GM12878 (cell line): Measurements from ENCODE around the gene CCER1. TPM values are rescaled to one million over a fixed set of nuclear protein-coding genes. Genes with fewer than 3 reads are reported as not detected.

Experiments used
- ATAC-seq: fragments of 200-7000 bp; cut with Tn5 transposase; 3 replicates; pipeline ENCODE4 v1.9.1; 2020; ENCODE audit warnings: mild to moderate bottlenecking, moderate library complexity
- BruUV-seq: library from RNA; stranded (reverse); fragments of 400-500 nt; replicated peaks from 2 replicates; lab custom pipeline; 2021; lab: Mats Ljungman, UMichigan
- CTCF ChIA-PET: fragments of 300-600 bp; sonication (Branson Sonifier 250); formaldehyde crosslinking; extraction: SDS; loops from one replicate; lab custom pipeline; 2021; ENCODE audit warnings: inconsistent platforms; lab: Yijun Ruan, JAX
- POLR2A ChIA-PET: fragments of 350-600 bp; formaldehyde crosslinking; extraction: SDS; loops from one replicate; lab custom pipeline; 2021; ENCODE audit warnings: inconsistent platforms; lab: Charles Lee
- RAD21 ChIA-PET: fragments of 300-600 bp; sonication (Branson Sonifier 250); formaldehyde crosslinking; loops from one replicate; lab custom pipeline; 2023; ENCODE audit warnings: antibody characterized with exemption; ENCODE audit not compliant: unreplicated experiment; lab: Charles Lee
- SMC1A ChIA-PET: fragments of 300-600 bp; sonication (Branson Sonifier 250); formaldehyde crosslinking; loops from one replicate; lab custom pipeline; 2023; ENCODE audit not compliant: unreplicated experiment, uncharacterized antibody; lab: Charles Lee
- DNase-seq: peaks from one replicate; pipeline ENCODE4 v3.0.0-alpha.2; 2011; ENCODE audit warnings: low read depth, low spot score
- FAIRE-seq: peaks from 3 replicates; lab custom pipeline; 2011; peaks lifted over from hg19 to GRCh38; lab: Jason Lieb, UNC
- H2AFZ ChIP-seq: 2 replicates; pipeline ENCODE4 v1.6.0; 2011; ENCODE audit warnings: low read depth, low read length, control low read depth; ENCODE audit not compliant: control insufficient read depth
- H3K27ac ChIP-seq: 2 replicates; pipeline ENCODE4 v1.5.1; 2011; ENCODE audit warnings: control low read depth; ENCODE audit not compliant: control insufficient read depth, insufficient read depth
- H3K27me3 ChIP-seq, 2 experiments: replicated peaks in 1 of 2; 2 replicates each; pipeline versions ENCODE4 v1.6.0 to v1.6.1; 2011; ENCODE audit warnings: low read length in 1 of 2; ENCODE audit not compliant: control insufficient read depth in 2 of 2, insufficient read depth in 2 of 2
- H3K36me3 ChIP-seq, 2 experiments: 2 replicates each; pipeline ENCODE4 v1.5.1; 2011; ENCODE audit warnings: low read length in 1 of 2; ENCODE audit not compliant: control insufficient read depth in 2 of 2, insufficient read depth in 2 of 2
- H3K4me1 ChIP-seq: 2 replicates; pipeline ENCODE4 v1.6.1; 2011; ENCODE audit warnings: mild to moderate bottlenecking, low read length, moderate library complexity, mixed read lengths; ENCODE audit not compliant: control insufficient read depth, insufficient read depth
- H3K4me2 ChIP-seq: 2 replicates; pipeline ENCODE4 v1.6.0; 2011; ENCODE audit warnings: control low read depth; ENCODE audit not compliant: control insufficient read depth, insufficient read depth
- H3K4me3 ChIP-seq: fragments of 200-600 bp; sonication (generic); 2 replicates; pipeline ENCODE4 v1.5.1; 2016
- H3K79me2 ChIP-seq: 2 replicates; pipeline ENCODE4 v1.6.0; 2011; ENCODE audit warnings: low read length; ENCODE audit not compliant: control insufficient read depth, insufficient read depth
- H3K9ac ChIP-seq: 2 replicates; pipeline ENCODE4 v1.8.0; 2011; ENCODE audit warnings: low read length, control low read depth, mixed read lengths; ENCODE audit not compliant: control insufficient read depth, insufficient read depth
- H3K9me3 ChIP-seq: replicated peaks from 3 replicates; pipeline ENCODE4 v1.5.1; 2011; ENCODE audit warnings: mild to moderate bottlenecking, low read length; ENCODE audit not compliant: control insufficient read depth, insufficient read depth
- H4K20me1 ChIP-seq: 2 replicates; pipeline ENCODE4 v1.6.0; 2011; ENCODE audit not compliant: control insufficient read depth, insufficient read depth
- GATAD2B ChIP-seq: fragments of 450-650 bp; conservative IDR thresholded peaks from 2 replicates; pipeline ENCODE4 v1.6.1; 2017; ENCODE audit warnings: low read depth, mild to moderate bottlenecking, moderate library complexity
- KAT2A ChIP-seq: conservative IDR thresholded peaks from 2 replicates; pipeline ENCODE4 v1.6.1; 2011; ENCODE audit warnings: low read depth, low read length; ENCODE audit not compliant: control insufficient read depth
- MTA2 ChIP-seq: fragments of 450-650 bp; IDR thresholded peaks from 2 replicates; pipeline ENCODE4 v1.6.1; 2016; ENCODE audit warnings: low read depth, mild to moderate bottlenecking, moderate library complexity
- NFIC ChIP-seq: IDR thresholded peaks from 2 replicates; pipeline ENCODE4 v1.6.1; 2012; ENCODE audit warnings: low read depth, mild to moderate bottlenecking, inconsistent platforms, low read length, moderate library complexity
- NRF1 ChIP-seq: conservative IDR thresholded peaks from 2 replicates; pipeline ENCODE4 v1.6.1; 2011; ENCODE audit warnings: mild to moderate bottlenecking, low read depth, low read length, improper control_type of control experiment
- PAX5 ChIP-seq: IDR thresholded peaks from 2 replicates; pipeline ENCODE4 v1.6.1; 2011; ENCODE audit warnings: low read depth, low read length, borderline replicate concordance
- RAD51 ChIP-seq: fragments of 450-650 bp; IDR thresholded peaks from 2 replicates; pipeline ENCODE4 v1.6.1; 2016; ENCODE audit warnings: moderate library complexity, mild to moderate bottlenecking, inconsistent platforms
- RCOR1 ChIP-seq: conservative IDR thresholded peaks from 2 replicates; pipeline ENCODE4 v1.6.1; 2012; ENCODE audit warnings: low read depth, low read length, improper control_type of control experiment
- TARDBP ChIP-seq: IDR thresholded peaks from 2 replicates; pipeline ENCODE4 v1.6.1; 2016; ENCODE audit warnings: borderline replicate concordance
- WGBS: methylation state at CpG from one replicate; pipeline ENCODE4 v1.1.6; 2016; ENCODE audit warnings: low lambda C conversion rate; ENCODE audit not compliant: insufficient replicate concordance, insufficient coverage; ENCODE audit errors: missing lambda C conversion rate; 5-methylcytosine and 5-hydroxymethylcytosine counted together
- in situ Hi-C: fragments of 300-500 bp; cut with MboI; formaldehyde crosslinking; loops from 9 replicates; pipeline ENCODE4 v1.14.3; 2018; ENCODE audit warnings: mixed read lengths
- intact Hi-C: fragments of 100-400 bp; cut with micrococcal nuclease; formaldehyde crosslinking; loops from one replicate; pipeline ENCODE4 v1.14.2; 2022; ENCODE audit not compliant: unreplicated experiment
- polyA plus RNA-seq, 11 experiments: library from polyadenylated mRNA; depleted of rRNA in 4 of 11; unstranded in 6 of 11; stranded (reverse) in 5 of 11; fragments of >200 nt; fragmentation: Nextera tagmentation in 4 of 11; fragmentation: Illumina TruSeq in 1 of 11; extraction: Ambion mirVana in 4 of 11; extraction: Trizol in 1 of 11; gene quantifications; 1 replicate in 1 of 11; 2 replicates in 10 of 11; pipeline versions ENCODE4 v1.2.1 to v1.2.3, GENCODE V29; 2011 to 2016; ENCODE audit warnings: inconsistent platforms in 2 of 11, missing spikeins in 2 of 11, low read depth in 1 of 11
- total RNA-seq, 4 experiments: library from RNA; depleted of rRNA in 3 of 4; stranded (reverse); fragments of >200 nt in 3 of 4; fragmentation: Illumina TruSeq in 1 of 4; extraction: Trizol in 1 of 4; gene quantifications; 2 replicates each; pipeline versions ENCODE4 v1.2.1 to v1.2.3, GENCODE V29; 2013 to 2021

Gene CCER1
- total and polyA plus RNA-seq, 10 of the 15 experiments (the other 5 are each of a cell fraction or from before 2014, with no cell fraction given), result 0.01 TPM; not detected in 9

DNA sequence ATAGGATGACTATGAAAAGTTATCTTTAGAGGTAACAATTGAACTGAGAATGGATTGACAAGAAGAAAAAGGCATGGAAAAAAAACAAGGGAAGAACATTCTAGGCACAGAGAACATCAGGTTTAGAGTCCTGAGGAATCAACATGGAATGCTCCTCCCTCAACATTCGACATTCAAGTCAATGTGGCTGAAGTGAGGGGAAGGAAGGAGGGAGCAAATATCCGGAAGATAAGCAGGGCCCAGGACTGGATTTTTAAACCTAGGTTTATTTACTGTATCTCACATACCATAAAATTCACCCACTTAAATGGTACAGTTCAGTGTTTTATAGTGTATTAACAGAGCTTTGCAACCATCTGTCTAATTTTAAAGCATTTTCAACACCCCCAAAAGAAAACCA lies 9.6 kb upstream of the CCER1 start (continued):
- TF ChIP-seq PAX5 (no peak), KAT2A (no peak), MTA2 (no peak)

DNA sequence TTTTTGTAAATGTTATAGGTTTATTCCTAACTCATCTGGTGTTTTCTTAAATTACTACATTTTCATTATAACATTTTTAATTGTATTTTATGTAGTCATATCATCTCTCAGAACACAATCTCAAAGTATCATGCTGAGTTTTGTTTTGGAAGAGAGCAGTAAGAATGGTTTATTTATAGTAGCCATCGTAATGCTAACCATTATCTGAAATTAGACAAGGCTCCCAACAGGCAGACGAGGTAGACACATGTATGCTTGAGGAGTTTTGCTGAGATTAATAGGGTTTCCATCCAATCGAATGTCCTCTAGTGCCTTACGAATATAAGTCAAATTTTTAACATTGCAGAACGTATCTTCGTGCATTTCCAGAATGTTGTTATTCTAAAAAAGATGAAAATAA lies 9.0 kb upstream of the CCER1 start:
- H3K79me2 ChIP-seq, result no peaks in the 10 kb centered on the region
- no peaks in the 10 kb centered on the region for H3K4me1 ChIP-seq
- H2AFZ ChIP-seq, result no peak overlapping the region
- 15% methylated on average over 6 of the region's 6 CpGs for WGBS
- H3K9ac ChIP-seq, result no peak overlapping the region
- ATAC-seq, result no peak
- ChIA-PET SMC1A (no interaction called here), RAD21 (no interaction called here), CTCF (no interaction called here), POLR2A (no interaction called here)
- no peaks in the 10 kb centered on the region for H3K9me3 ChIP-seq
- H3K36me3 ChIP-seq, result no peaks in the 10 kb centered on the region
- no peak for DNase-seq
- no peak overlapping the region for H3K4me3 ChIP-seq
- in situ Hi-C loops, result no loop called here
- no peak for TF ChIP-seq NRF1
- no peak for TF ChIP-seq RAD51
- no peak for TF ChIP-seq RCOR1
- no peak for TF ChIP-seq TARDBP
- no peak for TF ChIP-seq NFIC
- no peak for TF ChIP-seq GATAD2B
- TF ChIP-seq, all 136 proteins: peak for 0
- Histone ChIP-seq H3K27me3 (no peaks in the 10 kb centered on the region), H3K4me2 (no peak overlapping the region), H4K20me1 (no peaks in the 10 kb centered on the region), H3K27ac (no peak overlapping the region)
- BruUV-seq, result no TSS peak
- no peak for FAIRE-seq
- intact Hi-C loops, result no loop called here
